IPS-20b (cell line): ENCODE measurements around the gene FIBP.

ENCODE experiments used
- H3K27ac ChIP-seq: one replicate; pipeline ENCODE4 v1.5.1; 2013; ENCODE audit warnings: low read length
- H3K27me3 ChIP-seq: 2 replicates; pipeline ENCODE4 v1.6.1; 2013; ENCODE audit warnings: mild to moderate bottlenecking, low read length, inconsistent platforms; ENCODE audit not compliant: insufficient read depth
- H3K36me3 ChIP-seq: 2 replicates; pipeline ENCODE4 v1.6.1; 2013; ENCODE audit warnings: low read depth, mild to moderate bottlenecking, inconsistent platforms, low read length, moderate library complexity; ENCODE audit not compliant: insufficient read depth
- H3K4me1 ChIP-seq: 2 replicates; pipeline ENCODE4 v1.6.1; 2013; ENCODE audit warnings: mild to moderate bottlenecking, control low read depth, inconsistent platforms, low read length, moderate library complexity; ENCODE audit not compliant: insufficient read depth
- H3K4me3 ChIP-seq: 2 replicates; pipeline ENCODE4 v1.5.1; 2013; ENCODE audit warnings: mild to moderate bottlenecking, low read length, inconsistent platforms
- H3K9ac ChIP-seq: 2 replicates; pipeline ENCODE4 v1.6.1; 2013; ENCODE audit warnings: low read depth, mild to moderate bottlenecking, inconsistent platforms, low read length, moderate library complexity
- H3K9me3 ChIP-seq: 2 replicates; pipeline ENCODE4 v1.6.1; 2013; ENCODE audit warnings: mild to moderate bottlenecking, low read depth, low read length, inconsistent platforms; ENCODE audit not compliant: insufficient read depth

The FIBP gene

DNA sequence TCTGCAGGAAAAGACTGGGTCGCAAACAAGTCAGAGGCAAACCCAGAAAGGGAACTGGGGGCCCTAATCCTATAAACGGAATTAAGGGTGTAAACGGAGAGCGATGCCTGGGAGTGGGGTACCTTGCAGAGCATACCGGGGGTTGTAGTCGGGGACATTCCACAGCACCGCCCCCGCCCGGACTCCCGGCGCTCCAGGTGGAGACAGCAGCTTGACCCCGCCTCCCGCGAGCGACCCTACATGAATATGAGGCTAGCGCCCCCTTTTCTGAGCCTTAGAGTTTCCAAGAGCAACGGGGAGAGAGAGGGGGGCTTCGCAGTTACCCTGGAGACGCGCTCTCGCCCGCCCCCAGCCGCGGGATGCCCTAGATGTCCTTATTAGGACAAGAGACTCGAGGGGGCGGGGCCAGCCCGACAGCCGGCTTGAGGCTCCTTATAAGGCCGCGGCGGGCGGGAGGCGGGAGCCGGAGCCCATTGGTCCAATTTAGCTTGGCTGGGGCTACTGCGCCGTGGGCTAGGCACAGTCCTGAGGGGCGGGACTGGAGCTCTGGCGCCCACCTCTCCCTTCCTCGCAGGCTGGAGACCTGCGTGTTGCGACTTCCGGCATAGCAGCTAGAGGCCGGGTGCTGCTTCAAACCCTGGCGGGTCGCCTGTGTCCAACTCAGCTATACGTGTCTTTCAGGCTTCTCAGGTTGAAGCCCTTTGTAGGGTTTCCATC lies 29.0 kb downstream of the FIBP start:
- no peaks in the 10 kb centered on the region for H3K27me3 ChIP-seq
- peak overlapping the region; percentile 99 for H3K9ac ChIP-seq
- H3K4me3 ChIP-seq: peak overlapping the region; percentile 86
- H3K4me1 ChIP-seq: peaks cover 5% of the 10 kb centered on the region; the same call in 1 of the 2 replicates
- peak overlapping the region; percentile 95 for H3K27ac ChIP-seq
- no peaks in the 10 kb centered on the region for H3K9me3 ChIP-seq
- peaks cover 53% of the 10 kb centered on the region for H3K36me3 ChIP-seq

DNA sequence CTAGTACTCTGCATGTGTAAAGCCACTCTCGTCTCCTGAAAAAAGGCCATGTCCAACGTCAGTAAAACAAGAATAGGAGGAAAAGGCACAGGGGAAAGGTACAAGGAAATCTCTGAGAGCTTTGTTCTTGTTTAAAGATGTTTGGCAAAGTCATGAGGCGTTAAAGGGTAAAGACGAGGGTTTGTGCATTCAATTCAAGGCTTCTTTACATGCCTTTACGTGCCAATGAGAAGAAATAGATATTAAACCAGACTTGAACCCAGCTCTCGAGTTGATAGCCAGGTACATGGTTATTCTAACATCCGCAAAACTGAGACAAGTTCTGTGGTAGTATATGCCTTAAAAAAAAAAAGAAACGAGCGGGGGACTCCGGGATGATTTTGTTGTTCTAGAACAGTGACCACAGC lies 29.6 kb downstream of the FIBP start:
- Histone ChIP-seq H3K36me3 (peaks cover 53% of the 10 kb centered on the region), H3K27me3 (no peaks in the 10 kb centered on the region), H3K27ac (peak overlapping the region; percentile 42), H3K9me3 (no peaks in the 10 kb centered on the region), H3K4me1 (peaks cover 5% of the 10 kb centered on the region; the same call in 1 of the 2 replicates), H3K4me3 (peak overlapping the region; percentile 73), H3K9ac (peak overlapping the region; percentile 85)

DNA sequence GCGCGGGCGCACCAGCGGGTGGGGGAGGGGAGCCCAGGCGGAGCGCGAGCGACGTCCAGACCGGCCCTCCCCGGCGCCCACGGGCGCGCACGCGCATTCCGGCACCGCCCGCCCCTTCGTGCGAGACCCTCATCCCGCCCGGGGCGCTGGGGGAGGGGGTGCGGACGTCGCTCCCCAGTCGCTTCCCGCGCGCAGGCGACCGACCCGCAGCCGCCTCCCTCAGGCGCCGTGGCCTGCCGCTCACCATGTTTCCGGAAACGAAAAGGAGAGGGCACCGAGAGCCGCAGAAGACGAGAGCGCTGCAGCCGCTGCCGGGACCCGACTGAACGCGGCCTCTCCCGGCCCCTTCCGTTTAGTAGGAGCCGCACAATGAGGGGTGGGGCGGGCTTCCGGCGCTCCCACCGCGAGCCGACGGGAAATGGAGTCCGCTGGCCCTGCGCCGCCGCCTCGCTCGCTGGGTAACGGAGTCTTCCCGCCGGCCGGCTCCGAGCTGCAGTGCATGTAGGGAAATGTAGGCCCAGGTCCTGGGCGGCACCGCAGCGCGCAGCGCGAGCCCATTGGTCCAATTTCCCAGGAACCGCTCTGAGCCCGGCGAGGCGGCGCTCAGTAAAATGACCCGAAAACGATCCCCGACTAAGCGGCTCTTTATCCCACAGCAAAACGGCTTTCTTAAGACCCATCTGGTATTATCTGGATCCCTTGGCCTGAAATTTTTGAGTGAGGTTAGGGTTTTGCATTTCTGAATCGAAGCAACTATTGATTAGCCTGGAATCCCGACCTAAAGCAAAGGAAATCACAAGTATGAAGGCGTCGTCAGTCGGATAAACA lies 30.2 kb downstream of the FIBP start, which contains the start of gene CFL1:
Gene CFL1 (minus strand): TSS at position 328 of the 828 bp plus-strand sequence. CDS start 81 bp downstream, at position 247.
- peak within 1 kb of the TSS; percentile 95 for H3K9ac ChIP-seq
- H3K27ac ChIP-seq: peak within 1 kb of the TSS; percentile 84
- no peaks in the 10 kb centered on the region for H3K27me3 ChIP-seq
- peak within 1 kb of the TSS; percentile 99 for H3K4me3 ChIP-seq
- no peaks in the 10 kb centered on the region for H3K9me3 ChIP-seq
- H3K36me3 ChIP-seq: peaks cover 53% of the 10 kb centered on the region
- peaks cover 5% of the 10 kb centered on the region; the same call in 1 of the 2 replicates for H3K4me1 ChIP-seq

DNA sequence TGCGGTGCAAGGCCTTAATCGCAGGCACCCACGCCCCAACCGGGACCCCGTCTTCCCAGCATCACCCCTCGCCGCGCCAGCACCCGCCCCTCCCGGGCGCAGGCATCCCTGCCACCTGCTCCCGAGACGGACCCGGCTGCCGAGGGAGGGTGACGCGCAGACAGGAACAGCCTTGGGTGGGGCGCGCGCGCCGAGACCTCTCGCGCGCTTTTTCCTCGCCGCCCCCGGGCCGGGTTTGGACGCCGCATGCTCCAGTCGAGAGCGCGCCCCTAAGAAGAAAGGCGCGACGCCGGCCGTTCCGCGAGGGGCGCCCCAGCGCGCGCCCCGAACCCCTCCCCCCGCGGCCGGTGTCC lies 30.8 kb downstream of the FIBP start:
- Histone ChIP-seq H3K4me3 (peak overlapping the region; percentile 99), H3K9ac (peak overlapping the region; percentile 95; the same call in 1 of the 2 replicates), H3K9me3 (no peaks in the 10 kb centered on the region), H3K27me3 (no peaks in the 10 kb centered on the region), H3K27ac (peak overlapping the region; percentile 84), H3K4me1 (peaks cover 5% of the 10 kb centered on the region; the same call in 1 of the 2 replicates), H3K36me3 (peaks cover 52% of the 10 kb centered on the region)

- Histone ChIP-seq H3K9me3 (no peaks in the 10 kb centered on the region), H3K36me3 (peaks cover 47% of the 10 kb centered on the region), H3K4me3 (peak overlapping the region; percentile 99), H3K4me1 (peaks cover 5% of the 10 kb centered on the region; the same call in 1 of the 2 replicates), H3K27ac (peak overlapping the region; percentile 84), H3K27me3 (no peaks in the 10 kb centered on the region), H3K9ac (peak overlapping the region; percentile 95; the same call in 1 of the 2 replicates)
Observed at GRCh38 chr11:65856689-65857499, 31.4 kb downstream of the FIBP start.

DNA sequence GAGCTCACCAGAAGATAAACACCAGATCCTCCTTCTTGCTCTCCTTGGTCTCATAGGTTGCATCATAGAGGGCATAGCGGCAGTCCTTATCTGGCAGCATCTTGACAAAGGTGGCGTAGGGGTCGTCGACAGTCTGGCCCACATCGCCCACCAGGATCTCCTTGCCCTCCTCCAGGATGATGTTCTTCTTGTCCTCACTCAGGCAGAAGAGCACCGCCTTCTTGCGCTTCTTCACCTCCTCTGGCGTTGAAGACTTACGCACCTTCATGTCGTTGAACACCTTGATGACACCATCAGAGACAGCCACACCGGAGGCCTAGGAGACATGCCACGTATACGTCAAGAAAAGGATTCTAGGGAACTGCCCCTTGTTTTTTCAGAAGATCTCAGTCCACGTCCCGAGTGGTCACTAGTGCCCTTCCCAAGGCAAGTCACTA lies 32.3 kb downstream of the FIBP start:
- peak overlapping the region; percentile 99 for H3K4me3 ChIP-seq
- H3K27me3 ChIP-seq: no peaks in the 10 kb centered on the region
- peaks cover 49% of the 10 kb centered on the region for H3K36me3 ChIP-seq
- H3K9me3 ChIP-seq: no peaks in the 10 kb centered on the region
- H3K4me1 ChIP-seq: no peaks in the 10 kb centered on the region; the same call in 1 of the 2 replicates
- no peak overlapping the region; the same call in 1 of the 2 replicates for H3K9ac ChIP-seq
- H3K27ac ChIP-seq: no peak overlapping the region

GRCh38 chr11:65854852-65855837 lies 33.1 kb downstream of the FIBP start:
- no peaks in the 10 kb centered on the region; the same call in 1 of the 2 replicates for H3K4me1 ChIP-seq
- H3K9ac ChIP-seq: no peak overlapping the region
- H3K9me3 ChIP-seq: no peaks in the 10 kb centered on the region
- H3K27me3 ChIP-seq: no peaks in the 10 kb centered on the region
- H3K27ac ChIP-seq: no peak overlapping the region
- H3K36me3 ChIP-seq: peaks cover 49% of the 10 kb centered on the region
- no peak overlapping the region; the same call in 1 of the 2 replicates for H3K4me3 ChIP-seq

DNA sequence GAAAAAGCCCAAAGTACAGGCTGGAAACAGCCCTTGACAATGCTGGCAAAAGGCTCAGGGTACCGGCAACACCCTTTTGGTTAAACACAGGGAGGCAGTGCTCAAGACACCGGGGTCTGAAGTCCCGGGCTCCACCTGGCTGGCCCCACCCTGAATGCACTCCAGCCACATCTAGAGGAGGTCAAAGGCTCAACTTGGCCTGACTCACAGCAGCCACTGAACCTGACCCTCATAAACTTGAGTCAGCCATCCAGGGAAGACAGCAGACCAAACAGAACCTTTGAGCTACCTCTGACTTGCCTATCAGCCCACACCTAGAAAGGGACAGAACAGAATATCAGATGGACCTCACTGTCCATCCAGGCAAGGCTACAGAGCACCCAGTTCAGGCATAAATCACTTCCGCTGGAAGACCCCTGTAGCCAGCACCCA lies 34.1 kb downstream of the FIBP start:
- Histone ChIP-seq H3K36me3 (peaks cover 49% of the 10 kb centered on the region), H3K27me3 (no peaks in the 10 kb centered on the region), H3K4me3 (no peak overlapping the region), H3K9me3 (no peaks in the 10 kb centered on the region), H3K4me1 (no peaks in the 10 kb centered on the region; the same call in 1 of the 2 replicates), H3K9ac (no peak overlapping the region), H3K27ac (no peak overlapping the region)

DNA sequence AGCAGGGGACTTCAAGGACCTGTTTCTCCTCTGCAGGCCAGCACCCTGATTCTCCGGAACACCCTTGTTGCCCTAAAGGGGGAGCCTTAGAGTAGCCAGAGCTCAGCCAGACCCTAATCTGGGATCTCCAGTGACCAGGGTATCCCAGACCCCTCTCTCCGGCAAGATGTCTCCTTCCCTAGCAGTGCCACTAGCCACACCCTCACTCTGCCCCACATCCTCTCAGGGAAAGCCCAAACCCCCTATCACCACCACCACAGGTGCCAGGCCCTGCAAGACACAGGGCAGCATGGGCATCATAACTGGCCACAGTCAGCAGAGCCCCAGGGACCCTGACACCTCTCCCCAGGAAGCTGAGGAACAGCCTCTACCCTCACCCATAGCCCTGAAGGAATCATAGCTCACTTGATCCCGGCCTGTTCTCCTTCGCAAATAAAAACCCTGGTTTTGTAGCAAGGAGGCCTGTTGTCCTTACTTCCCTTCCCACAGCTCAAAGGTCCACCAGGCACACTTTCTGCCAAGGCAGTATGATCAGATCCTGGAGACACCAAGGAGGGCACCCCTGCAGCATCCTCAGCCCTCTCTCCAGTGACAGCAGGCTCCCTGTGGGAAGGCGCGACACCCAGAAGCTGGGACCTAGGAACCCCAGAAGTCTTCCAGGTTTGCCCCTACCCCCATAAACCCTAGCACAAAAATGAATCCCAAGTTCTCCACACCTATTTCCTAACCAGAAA lies 34.9 kb downstream of the FIBP start:
- no peak overlapping the region for H3K9ac ChIP-seq
- no peak overlapping the region for H3K27ac ChIP-seq
- no peaks in the 10 kb centered on the region for H3K9me3 ChIP-seq
- no peak overlapping the region for H3K4me3 ChIP-seq
- H3K36me3 ChIP-seq: peaks cover 49% of the 10 kb centered on the region
- no peaks in the 10 kb centered on the region for H3K27me3 ChIP-seq
- no peaks in the 10 kb centered on the region for H3K4me1 ChIP-seq
